HL-60 (cell line): ENCODE data around the gene NUDT2.
"Not testable (repeated sequence)": the region's sequence is repeated elsewhere in the genome, so short reads cannot be mapped to it uniquely, and the experiment has no call there.

ENCODE experiments used
- DNase-seq, 2 experiments: peaks; one replicate each; pipeline ENCODE4 v3.0.0-alpha.2; 2010 to 2020; ENCODE audit warnings: low read depth in 1 of 2, low spot score in 1 of 2
- H3K27ac ChIP-seq: fragments of 250-450 bp; sonication (Bioruptor Pico); replicated peaks from 2 replicates; pipeline ENCODE4 v1.5.1; 2020; ENCODE audit warnings: mild to moderate bottlenecking, moderate library complexity
- H3K27me3 ChIP-seq: fragments of 250-450 bp; sonication (Bioruptor Pico); 2 replicates; pipeline ENCODE4 v1.5.1; 2021; ENCODE audit warnings: mild to moderate bottlenecking, moderate library complexity; ENCODE audit not compliant: insufficient read depth, poor library complexity, severe bottlenecking
- H3K4me3 ChIP-seq: replicated peaks from 2 replicates; pipeline ENCODE4 v1.5.1; 2011; ENCODE audit warnings: mild to moderate bottlenecking, control low read depth, low read length; ENCODE audit not compliant: insufficient read depth
- GABPA ChIP-seq: IDR thresholded peaks from 2 replicates; pipeline ENCODE4 v1.6.1; 2012; ENCODE audit warnings: low read depth
- POLR2AphosphoS5 ChIP-seq: IDR thresholded peaks from 2 replicates; pipeline ENCODE4 v1.6.1; 2012; ENCODE audit warnings: low read depth
- SPI1 ChIP-seq: IDR thresholded peaks from 2 replicates; pipeline ENCODE4 v1.6.1; 2012; ENCODE audit warnings: low read depth, mild to moderate bottlenecking, borderline replicate concordance
- TF ChIP-seq, protein P1 (sequence below): IDR thresholded peaks from one replicate; pipeline ENCODE4 v1.5.1; 2011; ENCODE audit warnings: low read length, control low read depth, inconsistent platforms; ENCODE audit not compliant: insufficient read depth
- TF ChIP-seq, protein P2 (sequence below): IDR thresholded peaks from 2 replicates; pipeline ENCODE4 v1.6.1; 2012; ENCODE audit warnings: low read depth; ENCODE audit not compliant: insufficient replicate concordance

Gene NUDT2

DNA sequence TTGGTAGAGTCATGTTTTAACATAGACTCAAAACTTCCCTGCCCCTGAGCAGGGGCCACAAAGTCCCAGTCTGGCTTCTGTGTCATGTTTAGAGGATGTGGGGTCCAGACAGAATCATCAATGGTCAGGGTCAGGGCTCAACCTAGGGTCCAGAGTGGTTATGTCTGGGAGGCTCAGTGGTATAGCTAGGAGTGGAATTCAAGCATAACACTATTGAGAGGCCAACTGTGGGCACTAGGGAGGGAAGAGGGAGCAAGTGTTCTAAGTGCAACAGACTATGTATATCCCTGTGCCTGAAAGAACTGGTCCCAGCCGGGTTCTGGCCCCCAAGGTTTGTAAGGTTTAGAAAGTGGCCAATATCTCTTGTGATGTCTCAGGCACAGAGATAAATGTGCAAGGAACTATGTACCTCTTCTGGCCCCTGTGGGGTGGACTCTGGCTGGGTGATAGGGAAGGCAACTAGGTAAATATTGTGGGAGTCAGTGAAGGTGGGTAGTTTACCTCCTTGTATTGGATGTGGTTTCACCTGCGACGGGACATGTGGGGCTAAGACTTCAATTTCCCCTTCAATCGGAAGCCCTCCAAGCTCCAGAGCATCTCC, 33.3 kb downstream of the NUDT2 start:
- DNase-seq = no peak
- Histone ChIP-seq H3K27ac (no peak overlapping the region), H3K4me3 (no peak overlapping the region), H3K27me3 (no peaks in the 10 kb centered on the region)
- TF ChIP-seq POLR2AphosphoS5 (no peak), SPI1 (no peak), GABPA (no peak)
- TF ChIP-seq, protein P1, sequence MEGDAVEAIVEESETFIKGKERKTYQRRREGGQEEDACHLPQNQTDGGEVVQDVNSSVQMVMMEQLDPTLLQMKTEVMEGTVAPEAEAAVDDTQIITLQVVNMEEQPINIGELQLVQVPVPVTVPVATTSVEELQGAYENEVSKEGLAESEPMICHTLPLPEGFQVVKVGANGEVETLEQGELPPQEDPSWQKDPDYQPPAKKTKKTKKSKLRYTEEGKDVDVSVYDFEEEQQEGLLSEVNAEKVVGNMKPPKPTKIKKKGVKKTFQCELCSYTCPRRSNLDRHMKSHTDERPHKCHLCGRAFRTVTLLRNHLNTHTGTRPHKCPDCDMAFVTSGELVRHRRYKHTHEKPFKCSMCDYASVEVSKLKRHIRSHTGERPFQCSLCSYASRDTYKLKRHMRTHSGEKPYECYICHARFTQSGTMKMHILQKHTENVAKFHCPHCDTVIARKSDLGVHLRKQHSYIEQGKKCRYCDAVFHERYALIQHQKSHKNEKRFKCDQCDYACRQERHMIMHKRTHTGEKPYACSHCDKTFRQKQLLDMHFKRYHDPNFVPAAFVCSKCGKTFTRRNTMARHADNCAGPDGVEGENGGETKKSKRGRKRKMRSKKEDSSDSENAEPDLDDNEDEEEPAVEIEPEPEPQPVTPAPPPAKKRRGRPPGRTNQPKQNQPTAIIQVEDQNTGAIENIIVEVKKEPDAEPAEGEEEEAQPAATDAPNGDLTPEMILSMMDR = no peak
- TF ChIP-seq, protein P2, sequence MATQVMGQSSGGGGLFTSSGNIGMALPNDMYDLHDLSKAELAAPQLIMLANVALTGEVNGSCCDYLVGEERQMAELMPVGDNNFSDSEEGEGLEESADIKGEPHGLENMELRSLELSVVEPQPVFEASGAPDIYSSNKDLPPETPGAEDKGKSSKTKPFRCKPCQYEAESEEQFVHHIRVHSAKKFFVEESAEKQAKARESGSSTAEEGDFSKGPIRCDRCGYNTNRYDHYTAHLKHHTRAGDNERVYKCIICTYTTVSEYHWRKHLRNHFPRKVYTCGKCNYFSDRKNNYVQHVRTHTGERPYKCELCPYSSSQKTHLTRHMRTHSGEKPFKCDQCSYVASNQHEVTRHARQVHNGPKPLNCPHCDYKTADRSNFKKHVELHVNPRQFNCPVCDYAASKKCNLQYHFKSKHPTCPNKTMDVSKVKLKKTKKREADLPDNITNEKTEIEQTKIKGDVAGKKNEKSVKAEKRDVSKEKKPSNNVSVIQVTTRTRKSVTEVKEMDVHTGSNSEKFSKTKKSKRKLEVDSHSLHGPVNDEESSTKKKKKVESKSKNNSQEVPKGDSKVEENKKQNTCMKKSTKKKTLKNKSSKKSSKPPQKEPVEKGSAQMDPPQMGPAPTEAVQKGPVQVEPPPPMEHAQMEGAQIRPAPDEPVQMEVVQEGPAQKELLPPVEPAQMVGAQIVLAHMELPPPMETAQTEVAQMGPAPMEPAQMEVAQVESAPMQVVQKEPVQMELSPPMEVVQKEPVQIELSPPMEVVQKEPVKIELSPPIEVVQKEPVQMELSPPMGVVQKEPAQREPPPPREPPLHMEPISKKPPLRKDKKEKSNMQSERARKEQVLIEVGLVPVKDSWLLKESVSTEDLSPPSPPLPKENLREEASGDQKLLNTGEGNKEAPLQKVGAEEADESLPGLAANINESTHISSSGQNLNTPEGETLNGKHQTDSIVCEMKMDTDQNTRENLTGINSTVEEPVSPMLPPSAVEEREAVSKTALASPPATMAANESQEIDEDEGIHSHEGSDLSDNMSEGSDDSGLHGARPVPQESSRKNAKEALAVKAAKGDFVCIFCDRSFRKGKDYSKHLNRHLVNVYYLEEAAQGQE = no peak

DNA sequence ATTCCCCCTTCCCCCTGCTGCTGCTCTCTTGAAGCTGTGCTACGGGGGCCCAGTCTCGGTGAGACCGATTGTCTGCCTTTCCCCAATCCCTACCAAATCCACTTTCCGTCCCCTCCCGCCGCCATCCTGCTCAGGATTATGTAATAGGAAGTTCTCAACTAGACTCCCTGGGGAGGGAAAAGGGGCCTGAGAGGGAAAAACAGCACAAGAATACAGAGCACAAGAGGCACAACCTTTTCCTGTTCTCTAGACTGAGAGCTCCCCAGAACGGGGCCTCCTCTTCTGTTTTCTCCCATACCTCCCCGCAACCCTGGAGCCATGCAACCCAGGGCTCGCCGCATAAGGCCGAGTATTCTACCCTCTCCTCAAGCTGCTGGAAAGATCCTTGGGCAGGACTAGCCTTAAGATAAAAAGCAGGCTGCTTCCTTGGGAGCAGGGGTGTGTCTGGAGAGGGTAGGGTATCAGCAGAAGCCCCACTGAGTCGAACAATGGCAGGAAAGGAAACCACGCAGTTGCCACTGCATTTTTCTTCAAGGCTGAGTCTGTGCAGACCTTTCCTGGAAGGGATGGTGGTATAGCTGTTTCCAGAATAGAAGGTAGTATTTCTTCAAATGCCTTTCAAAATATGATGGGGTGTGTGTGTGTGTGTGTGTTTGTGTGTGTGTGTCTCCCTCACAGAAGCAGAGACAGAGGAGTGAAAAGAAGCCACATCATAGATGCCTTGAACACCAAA, 34.4 kb downstream of the NUDT2 start:
- no peaks in the 10 kb centered on the region for H3K27me3 ChIP-seq
- TF ChIP-seq GABPA = no peak
- no peak for TF ChIP-seq SPI1
- H3K27ac ChIP-seq = no peak overlapping the region
- no peak overlapping the region for H3K4me3 ChIP-seq
- no peak for DNase-seq

DNA sequence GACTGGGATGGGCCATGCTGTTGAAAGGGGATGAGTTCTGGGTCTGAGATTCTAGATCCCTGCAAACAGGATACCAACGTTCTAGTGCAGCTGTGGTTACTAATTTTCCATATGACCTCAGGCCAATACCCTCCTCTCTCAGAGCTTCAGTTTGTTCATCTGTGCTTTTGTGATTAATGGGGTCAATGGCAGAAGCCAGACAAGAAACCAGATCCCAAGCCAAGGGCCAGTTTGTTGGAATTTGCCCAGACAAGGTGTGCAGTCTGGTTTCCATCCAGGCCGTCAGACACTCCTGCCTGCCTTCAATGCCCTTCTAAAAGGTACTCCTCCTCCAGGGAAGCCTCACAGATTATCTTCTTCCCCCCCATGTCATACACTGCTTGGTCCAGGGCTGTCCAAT, 35.9 kb downstream of the NUDT2 start:
- no peak overlapping the region for H3K27ac ChIP-seq
- TF ChIP-seq, protein P2 = no peak
- no peak for TF ChIP-seq GABPA
- TF ChIP-seq SPI1 = no peak
- TF ChIP-seq, protein P1 = no peak
- no peak for TF ChIP-seq POLR2AphosphoS5
- H3K4me3 ChIP-seq = no peak overlapping the region
- DNase-seq = no peak
- no peaks in the 10 kb centered on the region for H3K27me3 ChIP-seq

DNA sequence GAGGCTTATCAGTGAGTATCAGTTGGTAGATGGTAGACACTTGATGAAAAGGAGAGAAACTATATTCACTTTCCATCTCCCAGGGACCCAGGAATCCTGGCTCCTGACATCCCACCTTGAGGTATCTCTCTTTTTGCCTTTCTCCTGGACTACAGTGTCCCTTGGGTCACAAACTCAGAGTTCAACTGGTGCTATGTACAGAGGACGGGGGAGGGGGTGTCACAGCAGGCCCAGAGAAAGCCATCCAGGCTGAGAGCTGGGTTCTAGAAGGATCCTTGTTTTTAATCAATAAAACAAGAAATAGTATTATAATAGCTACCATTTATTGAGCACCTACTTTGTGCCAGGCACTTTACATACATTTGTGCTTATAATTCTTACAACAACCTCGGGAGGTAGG, 37.0 kb downstream of the NUDT2 start:
- no peak overlapping the region for H3K4me3 ChIP-seq
- DNase-seq = no peak
- TF ChIP-seq POLR2AphosphoS5 (no peak), GABPA (no peak), SPI1 (no peak)
- TF ChIP-seq, protein P2 = no peak
- TF ChIP-seq, protein P1 = no peak
- H3K27ac ChIP-seq = no peak overlapping the region
- no peaks in the 10 kb centered on the region for H3K27me3 ChIP-seq

DNA sequence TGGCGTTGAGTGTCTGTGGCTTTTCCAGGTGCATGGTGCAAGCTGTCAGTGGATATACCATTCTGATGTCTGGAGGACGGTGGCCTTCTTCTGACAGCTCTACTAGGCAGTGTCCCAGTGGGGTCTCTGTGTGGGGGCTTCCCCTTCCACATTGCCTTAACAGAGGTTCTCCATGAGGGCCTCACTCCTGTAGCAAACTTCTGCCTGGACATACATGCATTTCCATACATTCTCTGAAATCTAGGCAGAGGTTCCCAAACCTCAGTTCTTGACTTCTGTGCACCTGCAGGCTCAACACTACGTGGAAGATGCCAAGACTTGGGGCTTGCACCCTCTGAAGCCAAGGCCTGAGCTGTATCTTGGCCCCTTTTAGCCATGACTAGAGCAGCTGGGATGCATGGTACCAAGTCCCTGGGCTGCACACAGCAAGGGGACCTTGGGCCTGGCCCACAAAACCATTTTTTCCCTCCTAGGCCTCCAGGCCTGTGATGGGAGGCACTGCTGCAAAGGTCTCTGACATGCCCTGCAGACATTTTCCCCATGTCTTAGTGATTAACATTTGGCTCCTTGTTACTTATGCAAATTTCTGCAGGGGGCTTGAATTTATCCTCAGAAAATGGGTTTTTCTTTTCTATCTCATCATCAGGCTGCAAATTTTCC, 38.5 kb downstream of the NUDT2 start:
- H3K27ac ChIP-seq, DNase-seq, H3K4me3 ChIP-seq, H3K27me3 ChIP-seq: not testable (repeated sequence)
